ENCODE data around the gene COX17. TPM values are rescaled to one million over a fixed set of nuclear protein-coding genes. Genes with fewer than 3 reads are reported as not detected.

The COX17 gene
- total and polyA plus RNA-seq, 2 of the 13 experiments (the other 11 are each of a cell fraction or from before 2014, with no cell fraction given) = 41.4 to 51.0 TPM

DNA sequence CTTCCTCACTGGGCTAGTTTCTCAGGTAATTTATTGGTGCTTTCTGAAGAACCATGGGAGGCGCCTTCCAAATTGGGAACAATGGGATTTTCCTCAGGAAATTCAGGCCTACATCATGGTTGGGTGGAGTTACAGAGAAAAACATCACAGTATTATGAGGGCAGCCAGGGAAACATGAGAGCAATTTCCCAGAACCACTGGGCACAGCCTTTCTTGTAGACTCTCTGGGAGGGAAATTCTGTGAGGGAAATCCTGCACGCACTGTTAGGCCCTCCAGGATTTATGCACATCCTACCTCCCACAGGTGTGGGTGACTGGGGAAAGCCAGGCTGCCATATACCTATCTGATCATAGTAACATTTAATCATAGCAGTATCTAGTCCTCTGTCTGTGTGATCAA, 30.0 kb downstream of the COX17 start (continued):
- no peak for TF ChIP-seq REL (CRISPR knock-in tag; conservative IDR thresholded peaks at IDR 0.05)

DNA sequence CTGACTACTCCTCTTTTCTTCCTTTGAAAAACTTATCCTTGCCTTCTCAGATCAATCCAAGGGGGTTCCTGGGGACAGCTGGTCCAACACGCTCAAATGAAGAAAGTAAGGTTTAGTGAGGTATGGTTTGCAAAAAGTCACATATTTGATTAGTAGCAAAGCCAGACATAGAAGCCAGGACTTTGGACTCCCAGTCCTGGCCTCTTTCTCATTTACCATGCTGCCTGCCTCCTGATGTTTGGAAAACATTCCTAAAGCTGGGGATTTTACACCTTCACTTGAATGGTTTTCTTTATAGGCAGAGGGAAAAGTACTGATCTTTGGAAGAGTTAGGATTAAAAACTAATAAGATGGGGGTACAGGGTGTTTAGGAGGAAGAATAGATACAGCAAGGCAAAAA, 31.4 kb downstream of the COX17 start:
- no TSS peak for BruUV-seq (replicated peaks)
- peak overlapping the region; percentile 53 for H3K4me2 ChIP-seq (ENCODE audit: low read depth, low read length)
- peak overlapping the region; percentile 39 for H3K27ac ChIP-seq (ENCODE audit: extremely low read length, insufficient read depth, low read length)
- no peak overlapping the region; a peak in 1 of 6 replicates for H3K4me3 ChIP-seq (replicated peaks in 1 of 3; ENCODE audit: insufficient read depth in 1 of 3, low read depth in 2 of 3, low read length in 3 of 3)
- H2AFZ ChIP-seq (ENCODE audit: low read length) = peak overlapping the region; percentile 80
- ChIA-PET POLR2A (no interaction called here), CTCF (ENCODE audit: low intra/inter-chr PET ratio, low total read pairs) (no interaction called here)
- ATAC-seq (peak; percentile 93), FAIRE-seq (peak; percentile 68), DNase-seq (ENCODE audit: low spot score) (peak; percentile 63)
- no peak overlapping the region for H3K9ac ChIP-seq (ENCODE audit: insufficient read depth, low read depth, low read length)
- no peaks in the 10 kb centered on the region for H3K27me3 ChIP-seq (ENCODE audit: control insufficient read depth in 1 of 2, insufficient read depth in 2 of 2, low read length in 2 of 2)
- peaks cover 19% of the 10 kb centered on the region for H3K4me1 ChIP-seq (ENCODE audit: insufficient read depth, low read length)
- 13% methylated on average over 1 of the region's 1 CpG for WGBS (ENCODE audit: low lambda C conversion rate)
- no peaks in the 10 kb centered on the region for H3K79me2 ChIP-seq (ENCODE audit: insufficient read depth, low read length)
- intact Hi-C loops (cut with micrococcal nuclease; ENCODE audit: unreplicated experiment) = no loop called here
- H4K20me1 ChIP-seq (ENCODE audit: insufficient read depth, low read length) = no peaks in the 10 kb centered on the region
- no peaks in the 10 kb centered on the region for H3K9me3 ChIP-seq (ENCODE audit: low read length)
- in situ Hi-C loops (cut with HindIII; ENCODE audit: extremely low pct_ligation_motif_present, low pct_unique_long_range_greater_than_20kb) = no loop called here
- H3K36me3 ChIP-seq (replicated peaks in 1 of 2; ENCODE audit: control insufficient read depth in 1 of 2, insufficient read depth in 2 of 2, low read length in 2 of 2) = no peaks in the 10 kb centered on the region
- TF ChIP-seq FOXA3 (CRISPR knock-in tag; IDR thresholded peaks at IDR 0.05) = 0 out of 2 replicates have a peak, but pooled peaks have one; percentile 13
- peak; percentile 45; the same call in 1 of the 2 replicates for TF ChIP-seq ZNF644 (CRISPR knock-in tag; IDR thresholded peaks at IDR 0.05; ENCODE audit: low read depth)
- TF ChIP-seq, protein P1, sequence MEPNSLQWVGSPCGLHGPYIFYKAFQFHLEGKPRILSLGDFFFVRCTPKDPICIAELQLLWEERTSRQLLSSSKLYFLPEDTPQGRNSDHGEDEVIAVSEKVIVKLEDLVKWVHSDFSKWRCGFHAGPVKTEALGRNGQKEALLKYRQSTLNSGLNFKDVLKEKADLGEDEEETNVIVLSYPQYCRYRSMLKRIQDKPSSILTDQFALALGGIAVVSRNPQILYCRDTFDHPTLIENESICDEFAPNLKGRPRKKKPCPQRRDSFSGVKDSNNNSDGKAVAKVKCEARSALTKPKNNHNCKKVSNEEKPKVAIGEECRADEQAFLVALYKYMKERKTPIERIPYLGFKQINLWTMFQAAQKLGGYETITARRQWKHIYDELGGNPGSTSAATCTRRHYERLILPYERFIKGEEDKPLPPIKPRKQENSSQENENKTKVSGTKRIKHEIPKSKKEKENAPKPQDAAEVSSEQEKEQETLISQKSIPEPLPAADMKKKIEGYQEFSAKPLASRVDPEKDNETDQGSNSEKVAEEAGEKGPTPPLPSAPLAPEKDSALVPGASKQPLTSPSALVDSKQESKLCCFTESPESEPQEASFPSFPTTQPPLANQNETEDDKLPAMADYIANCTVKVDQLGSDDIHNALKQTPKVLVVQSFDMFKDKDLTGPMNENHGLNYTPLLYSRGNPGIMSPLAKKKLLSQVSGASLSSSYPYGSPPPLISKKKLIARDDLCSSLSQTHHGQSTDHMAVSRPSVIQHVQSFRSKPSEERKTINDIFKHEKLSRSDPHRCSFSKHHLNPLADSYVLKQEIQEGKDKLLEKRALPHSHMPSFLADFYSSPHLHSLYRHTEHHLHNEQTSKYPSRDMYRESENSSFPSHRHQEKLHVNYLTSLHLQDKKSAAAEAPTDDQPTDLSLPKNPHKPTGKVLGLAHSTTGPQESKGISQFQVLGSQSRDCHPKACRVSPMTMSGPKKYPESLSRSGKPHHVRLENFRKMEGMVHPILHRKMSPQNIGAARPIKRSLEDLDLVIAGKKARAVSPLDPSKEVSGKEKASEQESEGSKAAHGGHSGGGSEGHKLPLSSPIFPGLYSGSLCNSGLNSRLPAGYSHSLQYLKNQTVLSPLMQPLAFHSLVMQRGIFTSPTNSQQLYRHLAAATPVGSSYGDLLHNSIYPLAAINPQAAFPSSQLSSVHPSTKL (CRISPR knock-in tag; IDR thresholded peaks at IDR 0.05) = peak; percentile 23; the same call in 1 of the 2 replicates
- no peak for TF ChIP-seq IKZF4 (CRISPR knock-in tag; IDR thresholded peaks at IDR 0.05; ENCODE audit: borderline replicate concordance, low read depth, not compliant biosample characterization)
- TF ChIP-seq ZFP36L2 (CRISPR knock-in tag; IDR thresholded peaks at IDR 0.05) = no peak
- no peak for TF ChIP-seq FOSL1 (CRISPR knock-in tag; IDR thresholded peaks at IDR 0.05; ENCODE audit: borderline replicate concordance)
- 0 out of 2 replicates have a peak, but pooled peaks have one; percentile 43 for TF ChIP-seq ZNF331 (CRISPR knock-in tag; IDR thresholded peaks at IDR 0.05)
- TF ChIP-seq, protein P2, sequence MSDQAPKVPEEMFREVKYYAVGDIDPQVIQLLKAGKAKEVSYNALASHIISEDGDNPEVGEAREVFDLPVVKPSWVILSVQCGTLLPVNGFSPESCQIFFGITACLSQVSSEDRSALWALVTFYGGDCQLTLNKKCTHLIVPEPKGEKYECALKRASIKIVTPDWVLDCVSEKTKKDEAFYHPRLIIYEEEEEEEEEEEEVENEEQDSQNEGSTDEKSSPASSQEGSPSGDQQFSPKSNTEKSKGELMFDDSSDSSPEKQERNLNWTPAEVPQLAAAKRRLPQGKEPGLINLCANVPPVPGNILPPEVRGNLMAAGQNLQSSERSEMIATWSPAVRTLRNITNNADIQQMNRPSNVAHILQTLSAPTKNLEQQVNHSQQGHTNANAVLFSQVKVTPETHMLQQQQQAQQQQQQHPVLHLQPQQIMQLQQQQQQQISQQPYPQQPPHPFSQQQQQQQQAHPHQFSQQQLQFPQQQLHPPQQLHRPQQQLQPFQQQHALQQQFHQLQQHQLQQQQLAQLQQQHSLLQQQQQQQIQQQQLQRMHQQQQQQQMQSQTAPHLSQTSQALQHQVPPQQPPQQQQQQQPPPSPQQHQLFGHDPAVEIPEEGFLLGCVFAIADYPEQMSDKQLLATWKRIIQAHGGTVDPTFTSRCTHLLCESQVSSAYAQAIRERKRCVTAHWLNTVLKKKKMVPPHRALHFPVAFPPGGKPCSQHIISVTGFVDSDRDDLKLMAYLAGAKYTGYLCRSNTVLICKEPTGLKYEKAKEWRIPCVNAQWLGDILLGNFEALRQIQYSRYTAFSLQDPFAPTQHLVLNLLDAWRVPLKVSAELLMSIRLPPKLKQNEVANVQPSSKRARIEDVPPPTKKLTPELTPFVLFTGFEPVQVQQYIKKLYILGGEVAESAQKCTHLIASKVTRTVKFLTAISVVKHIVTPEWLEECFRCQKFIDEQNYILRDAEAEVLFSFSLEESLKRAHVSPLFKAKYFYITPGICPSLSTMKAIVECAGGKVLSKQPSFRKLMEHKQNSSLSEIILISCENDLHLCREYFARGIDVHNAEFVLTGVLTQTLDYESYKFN (CRISPR knock-in tag; conservative IDR thresholded peaks at IDR 0.05) = peak; percentile 74
- no peak for TF ChIP-seq HMG20A (CRISPR knock-in tag; IDR thresholded peaks at IDR 0.05; ENCODE audit: borderline replicate concordance)
- TF ChIP-seq, protein P3, sequence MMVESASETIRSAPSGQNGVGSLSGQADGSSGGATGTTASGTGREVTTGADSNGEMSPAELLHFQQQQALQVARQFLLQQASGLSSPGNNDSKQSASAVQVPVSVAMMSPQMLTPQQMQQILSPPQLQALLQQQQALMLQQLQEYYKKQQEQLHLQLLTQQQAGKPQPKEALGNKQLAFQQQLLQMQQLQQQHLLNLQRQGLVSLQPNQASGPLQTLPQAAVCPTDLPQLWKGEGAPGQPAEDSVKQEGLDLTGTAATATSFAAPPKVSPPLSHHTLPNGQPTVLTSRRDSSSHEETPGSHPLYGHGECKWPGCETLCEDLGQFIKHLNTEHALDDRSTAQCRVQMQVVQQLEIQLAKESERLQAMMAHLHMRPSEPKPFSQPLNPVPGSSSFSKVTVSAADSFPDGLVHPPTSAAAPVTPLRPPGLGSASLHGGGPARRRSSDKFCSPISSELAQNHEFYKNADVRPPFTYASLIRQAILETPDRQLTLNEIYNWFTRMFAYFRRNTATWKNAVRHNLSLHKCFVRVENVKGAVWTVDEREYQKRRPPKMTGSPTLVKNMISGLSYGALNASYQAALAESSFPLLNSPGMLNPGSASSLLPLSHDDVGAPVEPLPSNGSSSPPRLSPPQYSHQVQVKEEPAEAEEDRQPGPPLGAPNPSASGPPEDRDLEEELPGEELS (CRISPR knock-in tag; IDR thresholded peaks at IDR 0.05) = 0 out of 2 replicates have a peak, but pooled peaks have one; percentile 15
- TF ChIP-seq TGIF2 (CRISPR knock-in tag; IDR thresholded peaks at IDR 0.05) = no peak
- TF ChIP-seq POLR2AphosphoS5 (IDR thresholded peaks at IDR 0.05; ENCODE audit: low read depth, low read length) = no peak
- no peak for TF ChIP-seq ARNT2 (CRISPR knock-in tag; IDR thresholded peaks at IDR 0.05; ENCODE audit: low read depth)
- 0 out of 2 replicates have a peak, but pooled peaks have one; percentile 26 for TF ChIP-seq ZNF12 (CRISPR knock-in tag; IDR thresholded peaks at IDR 0.05)
